Panc1 (cell line): ENCODE data around the gene NNT. TPM values are rescaled to one million over a fixed set of nuclear protein-coding genes. Genes with fewer than 3 reads are reported as not detected.
A peak's percentile ranks its signal among the peaks of the same experiment; 100 is the strongest.

Source experiments
- ATAC-seq: fragments of 200-7000 bp; cut with Tn5 transposase; 2 replicates; pipeline ENCODE4 v1.9.1; 2020; ENCODE audit warnings: mild to moderate bottlenecking, moderate library complexity
- BruUV-seq: library from RNA; stranded (reverse); fragments of 400-500 nt; replicated peaks from 2 replicates; lab custom pipeline; 2021; lab: Mats Ljungman, UMichigan
- CTCF ChIA-PET: fragments of 300-600 bp; sonication (Branson Sonifier 250); formaldehyde crosslinking; loops from one replicate; lab custom pipeline; 2022; ENCODE audit warnings: antibody characterized with exemption; lab: Charles Lee
- POLR2A ChIA-PET: fragments of 300-600 bp; sonication (Branson Sonifier 250); formaldehyde crosslinking; loops from one replicate; lab custom pipeline; 2022; ENCODE audit warnings: antibody characterized with exemption; lab: Charles Lee
- DNase-seq: peaks from one replicate; pipeline ENCODE4 v3.0.0-alpha.2; 2010; ENCODE audit warnings: low read depth, low spot score
- H3K27ac ChIP-seq: 2 replicates; pipeline ENCODE4 v1.5.1; 2011; ENCODE audit warnings: mild to moderate bottlenecking, low read length, inconsistent platforms
- H3K27me3 ChIP-seq: fragments of 200-500 bp; sonication (Bioruptor generic); 2 replicates; pipeline ENCODE4 v1.6.0; 2014; ENCODE audit warnings: low read length, inconsistent platforms; ENCODE audit not compliant: control insufficient read depth, insufficient read depth
- H3K36me3 ChIP-seq: fragments of 200-500 bp; sonication (Bioruptor generic); 2 replicates; pipeline ENCODE4 v1.5.1; 2014; ENCODE audit warnings: inconsistent platforms, mild to moderate bottlenecking, low read length, moderate library complexity; ENCODE audit not compliant: control insufficient read depth, insufficient read depth
- H3K4me1 ChIP-seq: 2 replicates; pipeline ENCODE4 v1.5.1; 2011; ENCODE audit warnings: inconsistent platforms, mild to moderate bottlenecking, low read length, moderate library complexity; ENCODE audit not compliant: control insufficient read depth, insufficient read depth
- H3K4me3 ChIP-seq, 2 experiments: 2 replicates each; pipeline ENCODE4 v1.5.1; 2011 to 2012; ENCODE audit warnings: low read depth in 2 of 2, low read length in 2 of 2, mild to moderate bottlenecking in 2 of 2, inconsistent platforms in 1 of 2, moderate library complexity in 1 of 2
- H3K9me3 ChIP-seq: fragments of 200-500 bp; sonication (Bioruptor generic); 2 replicates; pipeline ENCODE4 v1.5.1; 2014; ENCODE audit warnings: low read depth, mild to moderate bottlenecking, inconsistent platforms, low read length, moderate library complexity; ENCODE audit not compliant: control insufficient read depth, insufficient read depth
- CTCF ChIP-seq: fragments of 450-650 bp; IDR thresholded peaks from 2 replicates; pipeline ENCODE4 v1.5.1; 2017; ENCODE audit warnings: mild to moderate bottlenecking
- POLR2AphosphoS5 ChIP-seq: IDR thresholded peaks from 2 replicates; pipeline ENCODE4 v1.6.1; 2012; ENCODE audit warnings: mild to moderate bottlenecking, low read depth, low read length, moderate library complexity
- REST ChIP-seq, 2 experiments: IDR thresholded peaks; 2 replicates each; pipeline ENCODE4 v1.6.1; 2011 to 2012; ENCODE audit warnings: low read depth in 2 of 2, control low read depth in 1 of 2, low read length in 1 of 2, mild to moderate bottlenecking in 1 of 2, moderate library complexity in 1 of 2; ENCODE audit not compliant: insufficient read depth in 1 of 2
- SIN3A ChIP-seq: IDR thresholded peaks from 2 replicates; pipeline ENCODE4 v1.6.1; 2012; ENCODE audit warnings: low read depth, mild to moderate bottlenecking, low read length, moderate library complexity, borderline replicate concordance; ENCODE audit not compliant: insufficient read depth
- TCF7L2 ChIP-seq: IDR thresholded peaks from 2 replicates; pipeline ENCODE4 v1.6.1; 2011; ENCODE audit warnings: mild to moderate bottlenecking, low read depth, low read length, inconsistent platforms
- in situ Hi-C: cut with HindIII; loops from 2 replicates; pipeline ENCODE4 v1.10.0; 2016; ENCODE audit warnings: low sequenced_read_pairs, low pct_unique_long_range_greater_than_20kb
- intact Hi-C: fragments of 100-400 bp; cut with micrococcal nuclease; formaldehyde crosslinking; loops from one replicate; pipeline ENCODE4 v1.10.0; 2022; ENCODE audit not compliant: unreplicated experiment
- total RNA-seq: library from RNA; stranded (reverse); gene quantifications from one replicate; pipeline ENCODE4 v1.2.1, GENCODE V29; 2021; ENCODE audit not compliant: unreplicated experiment

NNT gene
- total RNA-seq, 1 experiment from 2014 or later: 78.7 TPM

GRCh38 chr5:43658509-43658908 lies 55.5 kb downstream of the NNT start:
- intact Hi-C loops: no loop called here
- CTCF ChIA-PET: no interaction called here
- Histone ChIP-seq H3K9me3 (no peaks in the 10 kb centered on the region), H3K4me1 (no peaks in the 10 kb centered on the region), H3K36me3 (peaks cover 5% of the 10 kb centered on the region), H3K4me3 (no peak overlapping the region), H3K27ac (no peak overlapping the region), H3K27me3 (no peaks in the 10 kb centered on the region)
- TF ChIP-seq REST (IDR thresholded peaks at IDR 0.05; ENCODE audit: insufficient read depth in 1 of 2, low read depth in 2 of 2, low read length in 1 of 2): no peak
- no peak for TF ChIP-seq CTCF
- no peak for TF ChIP-seq POLR2AphosphoS5
- no peak for TF ChIP-seq SIN3A
- TF ChIP-seq TCF7L2: no peak
- DNase-seq: no peak
- peak; percentile 71 for ATAC-seq
- POLR2A ChIA-PET: no interaction called here
- BruUV-seq: no TSS peak
- in situ Hi-C loops: no loop called here

- CTCF ChIA-PET: no interaction called here
- TF ChIP-seq POLR2AphosphoS5: no peak
- TF ChIP-seq SIN3A: no peak
- TF ChIP-seq REST (IDR thresholded peaks at IDR 0.05; ENCODE audit: insufficient read depth in 1 of 2, low read depth in 2 of 2, low read length in 1 of 2): no peak
- no peak for TF ChIP-seq TCF7L2
- TF ChIP-seq CTCF: no peak
- no TSS peak for BruUV-seq
- Histone ChIP-seq H3K4me1 (no peaks in the 10 kb centered on the region), H3K9me3 (no peaks in the 10 kb centered on the region), H3K4me3 (no peak overlapping the region), H3K27ac (no peak overlapping the region), H3K27me3 (no peaks in the 10 kb centered on the region), H3K36me3 (peaks cover 5% of the 10 kb centered on the region)
- no peak for DNase-seq
- intact Hi-C loops: no loop called here
- in situ Hi-C loops: no loop called here
- POLR2A ChIA-PET: no interaction called here
- ATAC-seq: no peak
These were observed 56.1 kb downstream of the NNT start for GRCh38 chr5:43659075-43659474.
